Chondrocyte (in vitro differentiated cells): ENCODE results near the gene PREB. TPM values are rescaled to one million over a fixed set of nuclear protein-coding genes. Genes with fewer than 3 reads are reported as not detected.

ENCODE experiments used
- DNase-seq: peaks from one replicate; pipeline ENCODE4 v3.0.0; 2021; ENCODE audit warnings: mixed read lengths, low spot score
- H3K27ac Mint-ChIP-seq: one replicate; pipeline ENCODE4 v1.8.0; 2021; ENCODE audit warnings: mild to moderate bottlenecking, moderate library complexity, mixed read lengths; ENCODE audit not compliant: unreplicated experiment
- H3K27me3 Mint-ChIP-seq: 2 replicates; pipeline ENCODE4 v1.8.0; 2021; ENCODE audit warnings: low read depth, mixed read lengths
- H3K36me3 Mint-ChIP-seq: 2 replicates; pipeline ENCODE4 v1.8.0; 2021; ENCODE audit warnings: low read depth, mixed read lengths
- H3K4me1 Mint-ChIP-seq: 2 replicates; pipeline ENCODE4 v1.8.0; 2021; ENCODE audit warnings: low read depth, mild to moderate bottlenecking, mixed read lengths
- H3K4me3 Mint-ChIP-seq: one replicate; pipeline ENCODE4 v1.8.0; 2021; ENCODE audit warnings: mild to moderate bottlenecking, moderate library complexity, mixed read lengths; ENCODE audit not compliant: unreplicated experiment
- H3K9me3 Mint-ChIP-seq: 2 replicates; pipeline ENCODE4 v1.8.0; 2021; ENCODE audit warnings: low read depth, mixed read lengths
- CTCF ChIP-seq: fragments of 200-600 bp; sonication (generic); IDR thresholded peaks from 2 replicates; pipeline ENCODE4 v1.5.0; 2021; ENCODE audit warnings: antibody characterized with exemption, mild to moderate bottlenecking, moderate library complexity
- total RNA-seq: library from RNA; stranded (reverse); gene quantifications from 3 replicates; pipeline ENCODE4 v1.2.1, GENCODE V29; 2021

Gene PREB
- total RNA-seq, 1 donor from 2014 or later = 49.4 TPM

- Mint-ChIP-seq H3K9me3 (no peaks in the 10 kb centered on the region), H3K27me3 (no peaks in the 10 kb centered on the region), H3K4me3 (peak overlapping the region; percentile 91), H3K36me3 (peaks cover 9% of the 10 kb centered on the region), H3K4me1 (peaks cover 14% of the 10 kb centered on the region), H3K27ac (peak overlapping the region; percentile 51)
- no peak for DNase-seq
- TF ChIP-seq CTCF = no peak
Measured at GRCh38 chr2:27133195-27133875, 1.1 kb downstream of the PREB start.

- H3K4me1 Mint-ChIP-seq = peaks cover 14% of the 10 kb centered on the region
- no peaks in the 10 kb centered on the region for H3K27me3 Mint-ChIP-seq
- no peak overlapping the region for H3K27ac Mint-ChIP-seq
- H3K4me3 Mint-ChIP-seq = no peak overlapping the region
- no peak for TF ChIP-seq CTCF
- H3K9me3 Mint-ChIP-seq = no peaks in the 10 kb centered on the region
- H3K36me3 Mint-ChIP-seq = peaks cover 9% of the 10 kb centered on the region
- no peak for DNase-seq
Measured at GRCh38 chr2:27131429-27131828, 3.0 kb downstream of the PREB start.

GRCh38 chr2:27130396-27130795, 4.0 kb downstream of the PREB start:
- H3K27me3 Mint-ChIP-seq = no peaks in the 10 kb centered on the region
- TF ChIP-seq CTCF = no peak
- no peak overlapping the region for H3K27ac Mint-ChIP-seq
- no peak for DNase-seq
- peaks cover 9% of the 10 kb centered on the region for H3K36me3 Mint-ChIP-seq
- H3K4me1 Mint-ChIP-seq = peaks cover 14% of the 10 kb centered on the region
- no peaks in the 10 kb centered on the region for H3K9me3 Mint-ChIP-seq
- H3K4me3 Mint-ChIP-seq = no peak overlapping the region

- no peaks in the 10 kb centered on the region for H3K27me3 Mint-ChIP-seq
- no peak for TF ChIP-seq CTCF
- peaks cover 16% of the 10 kb centered on the region for H3K4me1 Mint-ChIP-seq
- no peak for DNase-seq
- H3K36me3 Mint-ChIP-seq = peaks cover 9% of the 10 kb centered on the region
- H3K4me3 Mint-ChIP-seq = no peak overlapping the region
- H3K27ac Mint-ChIP-seq = no peak overlapping the region
- H3K9me3 Mint-ChIP-seq = no peaks in the 10 kb centered on the region
Measured at GRCh38 chr2:27128668-27129571, 5.5 kb downstream of the PREB start.

GRCh38 chr2:27127883-27128667, 6.4 kb downstream of the PREB start:
- Mint-ChIP-seq H3K9me3 (no peaks in the 10 kb centered on the region), H3K4me3 (no peak overlapping the region), H3K27ac (no peak overlapping the region), H3K36me3 (peaks cover 9% of the 10 kb centered on the region), H3K4me1 (peaks cover 13% of the 10 kb centered on the region), H3K27me3 (no peaks in the 10 kb centered on the region)
- DNase-seq = no peak
- TF ChIP-seq CTCF = no peak
